IMR-90 (cell line): ENCODE measurements around the gene CCDC92. TPM values are rescaled to one million over a fixed set of nuclear protein-coding genes. Genes with fewer than 3 reads are reported as not detected.

Experiments
- ATAC-seq: fragments of 200-7000 bp; cut with Tn5 transposase; 2 replicates; pipeline ENCODE4 v1.9.1; 2020; ENCODE audit warnings: low read depth, mild to moderate bottlenecking, moderate library complexity
- BruUV-seq: library from RNA; stranded (reverse); fragments of 400-500 nt; replicated peaks from 2 replicates; lab custom pipeline; 2021; lab: Mats Ljungman, UMichigan
- CTCF ChIA-PET: fragments of 300-600 bp; formaldehyde crosslinking; extraction: SDS; loops from one replicate; lab custom pipeline; 2021; ENCODE audit warnings: antibody characterized with exemption; lab: Yijun Ruan, JAX
- POLR2A ChIA-PET: fragments of 300-600 bp; sonication (Branson Sonifier 250); formaldehyde crosslinking; loops from one replicate; lab custom pipeline; 2022; ENCODE audit warnings: antibody characterized with exemption; ENCODE audit not compliant: unreplicated experiment; lab: Charles Lee
- DNase-seq: peaks from one replicate; pipeline ENCODE4 v3.0.0; 2013
- H2AFZ ChIP-seq: replicated peaks from 2 replicates; pipeline ENCODE3; 2013; ENCODE audit warnings: low read length, mild to moderate bottlenecking; ENCODE audit not compliant: poor library complexity
- H2AK5ac ChIP-seq: 2 replicates; pipeline ENCODE4 v1.6.1; 2013; ENCODE audit warnings: low read depth, low read length, inconsistent platforms
- H2AK9ac ChIP-seq: replicated peaks from 2 replicates; pipeline ENCODE3; 2013; ENCODE audit warnings: mild to moderate bottlenecking, low read depth, low read length, moderate library complexity; ENCODE audit not compliant: poor library complexity
- H2BK120ac ChIP-seq: 2 replicates; pipeline ENCODE4 v1.6.1; 2013; ENCODE audit warnings: low read depth, low read length, inconsistent platforms
- H2BK15ac ChIP-seq: 3 replicates; pipeline ENCODE4 v1.6.1; 2013; ENCODE audit warnings: low read depth, low read length, inconsistent platforms
- H2BK20ac ChIP-seq: 2 replicates; pipeline ENCODE4 v1.6.1; 2013; ENCODE audit warnings: low read depth, mild to moderate bottlenecking, inconsistent platforms, low read length, moderate library complexity
- H2BK5ac ChIP-seq: 2 replicates; pipeline ENCODE4 v1.6.1; 2013; ENCODE audit warnings: mild to moderate bottlenecking, low read depth, low read length, inconsistent platforms; ENCODE audit not compliant: poor library complexity, severe bottlenecking
- H3K14ac ChIP-seq: replicated peaks from 2 replicates; pipeline ENCODE4 v1.6.1; 2013; ENCODE audit warnings: low read depth, low read length, inconsistent platforms
- H3K18ac ChIP-seq: 2 replicates; pipeline ENCODE4 v1.6.1; 2013; ENCODE audit warnings: low read depth, low read length, control low read depth
- H3K23ac ChIP-seq: 2 replicates; pipeline ENCODE4 v1.6.1; 2013; ENCODE audit warnings: low read depth, low read length, inconsistent platforms
- H3K27ac ChIP-seq: 2 replicates; pipeline ENCODE4 v1.5.1; 2013; ENCODE audit warnings: mild to moderate bottlenecking, control low read depth, low read length; ENCODE audit not compliant: insufficient read depth
- H3K27me3 ChIP-seq: 2 replicates; pipeline ENCODE4 v1.6.1; 2013; ENCODE audit warnings: low read length; ENCODE audit not compliant: control insufficient read depth, insufficient read depth
- H3K36me3 ChIP-seq: 2 replicates; pipeline ENCODE4 v1.6.1; 2013; ENCODE audit warnings: low read length, mixed read lengths; ENCODE audit not compliant: control insufficient read depth, insufficient read depth
- H3K4ac ChIP-seq: 2 replicates; pipeline ENCODE4 v1.6.1; 2013; ENCODE audit warnings: low read depth, low read length, inconsistent platforms
- H3K4me1 ChIP-seq: 2 replicates; pipeline ENCODE4 v1.6.1; 2013; ENCODE audit warnings: low read length, mixed read lengths; ENCODE audit not compliant: control insufficient read depth, insufficient read depth
- H3K4me2 ChIP-seq: 2 replicates; pipeline ENCODE4 v1.6.1; 2013; ENCODE audit warnings: low read depth, mild to moderate bottlenecking, control low read depth, low read length, moderate library complexity
- H3K4me3 ChIP-seq: 2 replicates; pipeline ENCODE4 v1.5.1; 2013; ENCODE audit warnings: low read depth, mild to moderate bottlenecking, control low read depth, low read length, moderate library complexity; ENCODE audit not compliant: insufficient read depth
- H3K56ac ChIP-seq: 2 replicates; pipeline ENCODE4 v1.6.1; 2013; ENCODE audit warnings: low read length, inconsistent platforms; ENCODE audit not compliant: insufficient read depth; ENCODE audit errors: extremely low read depth
- H3K79me1 ChIP-seq, 2 experiments: 2 replicates each; pipeline ENCODE4 v1.6.1; 2013; ENCODE audit warnings: low read length in 2 of 2, inconsistent platforms in 1 of 2, low read depth in 1 of 2
- H3K9ac ChIP-seq: 2 replicates; pipeline ENCODE4 v1.6.1; 2013; ENCODE audit warnings: low read depth, low read length, control low read depth
- H3K9me1 ChIP-seq: 2 replicates; pipeline ENCODE4 v1.6.1; 2013; ENCODE audit warnings: low read length, inconsistent platforms; ENCODE audit not compliant: insufficient read depth
- H3K9me3 ChIP-seq: 2 replicates; pipeline ENCODE4 v1.6.1; 2013; ENCODE audit warnings: low read length; ENCODE audit not compliant: control insufficient read depth, insufficient read depth
- H4K20me1 ChIP-seq: 2 replicates; pipeline ENCODE4 v1.6.1; 2013; ENCODE audit warnings: low read length, inconsistent platforms; ENCODE audit not compliant: insufficient read depth
- H4K5ac ChIP-seq: 2 replicates; pipeline ENCODE4 v1.6.1; 2013; ENCODE audit warnings: mild to moderate bottlenecking, low read depth, low read length, control low read depth
- H4K8ac ChIP-seq, 2 experiments: 2 replicates each; pipeline ENCODE4 v1.6.1; 2013; ENCODE audit warnings: low read depth in 2 of 2, low read length in 2 of 2, control low read depth in 1 of 2, inconsistent platforms in 1 of 2
- H4K91ac ChIP-seq: 2 replicates; pipeline ENCODE4 v1.6.1; 2013; ENCODE audit warnings: low read depth, low read length, inconsistent platforms; ENCODE audit not compliant: insufficient read depth
- BHLHE40 ChIP-seq: fragments of 150-350 bp; IDR thresholded peaks from 2 replicates; pipeline ENCODE4 v1.6.1; 2016; ENCODE audit warnings: mild to moderate bottlenecking, low read depth, low read length
- CHD1 ChIP-seq: IDR thresholded peaks from 2 replicates; pipeline ENCODE4 v1.6.1; 2012; ENCODE audit warnings: low read depth, low read length, improper control_type of control experiment
- MAFK ChIP-seq: IDR thresholded peaks from 2 replicates; pipeline ENCODE4 v1.6.1; 2012; ENCODE audit warnings: low read depth, low read length, improper control_type of control experiment
- RAD21 ChIP-seq: IDR thresholded peaks from 2 replicates; pipeline ENCODE4 v1.6.1; 2012; ENCODE audit warnings: low read length, improper control_type of control experiment
- WGBS, 2 experiments: methylation state at CpG; one replicate each; pipeline versions ENCODE4 v1.1.5 to v1.1.7; 2013; ENCODE audit warnings: missing lambda C conversion rate in 2 of 2; ENCODE audit not compliant: insufficient read length in 1 of 2; ENCODE audit errors: extremely low coverage in 2 of 2; 5-methylcytosine and 5-hydroxymethylcytosine counted together
- dilution Hi-C: fragments of 300-500 bp; cut with HindIII; formaldehyde crosslinking; loops from one replicate; pipeline ENCODE4 v1.14.3; 2018; ENCODE audit warnings: low sequenced_read_pairs; ENCODE audit not compliant: unreplicated experiment
- in situ Hi-C: fragments of 300-500 bp; cut with MboI; formaldehyde crosslinking; loops from 3 replicates; pipeline ENCODE4 v1.14.3; 2019; ENCODE audit warnings: low sequenced_read_pairs, inconsistent platforms, mixed read lengths
- intact Hi-C: fragments of 100-400 bp; cut with micrococcal nuclease; formaldehyde crosslinking; loops from 2 replicates; pipeline ENCODE4 v1.10.0; 2022
- polyA plus RNA-seq, 3 experiments: library from polyadenylated mRNA; depleted of rRNA; stranded (reverse); fragments of >200 nt; gene quantifications; 2 replicates each; pipeline ENCODE4 v1.2.3, GENCODE V29; 2012; ENCODE audit warnings: low replicate concordance in 1 of 3
- total RNA-seq: library from RNA; depleted of rRNA; stranded (reverse); fragments of >200 nt; gene quantifications from 2 replicates; pipeline ENCODE4 v1.2.3, GENCODE V29; 2012

Gene CCDC92
- total and polyA plus RNA-seq, 2 of the 4 experiments (the other 2 are of a cell fraction): 5.7 to 55.5 TPM

DNA sequence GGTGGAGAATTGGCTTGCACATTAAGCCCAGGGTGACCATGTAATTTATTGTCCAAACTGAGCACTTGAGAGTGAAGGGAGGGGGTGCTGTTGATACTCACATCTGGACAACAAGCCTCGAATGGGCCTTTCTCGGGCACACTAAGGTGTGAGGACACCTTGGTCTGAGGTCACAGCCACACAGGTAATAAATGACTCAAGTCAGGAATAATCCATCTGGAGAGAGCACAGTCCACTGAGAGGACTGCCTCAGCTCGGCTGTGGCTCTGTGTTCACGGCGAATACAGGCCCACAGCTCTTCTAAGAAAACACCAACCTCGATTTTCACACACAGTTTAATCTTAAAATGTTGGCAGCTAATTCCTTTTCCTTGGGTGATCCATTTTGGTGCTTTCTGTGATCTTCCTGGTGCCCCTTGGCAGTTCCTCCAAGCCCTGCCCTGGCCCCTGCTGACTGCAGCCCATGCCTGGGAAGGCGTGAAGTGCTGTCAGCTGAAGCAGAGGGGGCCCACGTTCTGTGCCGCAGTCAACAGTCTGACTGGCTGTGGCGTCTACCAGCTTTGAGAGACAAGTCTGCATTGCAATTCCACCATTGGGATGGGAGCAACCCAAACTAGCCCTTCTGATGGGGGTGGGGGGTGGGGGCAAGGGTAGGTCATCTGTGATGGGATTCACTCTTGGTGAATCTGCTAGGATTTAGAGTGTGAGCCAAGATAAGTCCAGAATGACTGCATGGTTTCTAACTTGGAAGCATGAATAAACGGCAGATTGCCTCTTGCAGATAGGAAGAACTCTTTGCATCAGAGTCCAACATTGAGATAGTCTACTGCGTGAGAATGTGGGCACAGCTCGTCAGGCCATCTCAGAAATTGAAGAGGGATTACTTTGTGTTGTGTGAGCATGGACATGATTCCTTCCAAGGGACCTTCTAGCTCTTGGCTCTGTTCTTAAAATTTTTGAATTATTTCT lies 43.1 kb upstream of the CCDC92 start (continued):
- TF ChIP-seq RAD21: no peak
- TF ChIP-seq MAFK: no peak

DNA sequence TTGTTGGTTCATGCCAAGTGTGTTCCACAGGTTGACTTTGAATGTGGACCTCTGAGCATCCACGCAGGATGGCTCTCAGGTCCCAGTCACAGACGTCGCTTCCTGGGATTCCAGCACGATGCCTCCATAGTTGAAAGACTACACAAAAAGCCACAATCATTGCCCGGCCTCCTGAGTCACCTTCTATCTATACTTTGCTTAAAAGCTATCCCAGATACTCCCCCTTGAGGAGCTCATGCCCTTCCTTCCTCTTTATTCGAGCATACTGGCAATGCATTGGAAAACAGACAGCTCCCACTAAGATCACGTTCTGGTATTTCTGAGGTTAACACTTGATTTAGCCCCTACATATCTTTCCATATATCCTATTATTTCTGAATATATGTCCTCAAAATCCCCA lies 40.4 kb upstream of the CCDC92 start:
- H3K56ac ChIP-seq: no peak overlapping the region
- ATAC-seq: no peak

More for the DNA sequence above, 40.4 kb upstream of the CCDC92 start:
- Histone ChIP-seq H3K4me3 (no peak overlapping the region), H3K4ac (no peak overlapping the region), H4K5ac (no peak overlapping the region), H2BK120ac (no peak overlapping the region), H3K9me1 (0 out of 2 replicates have a peak, but pooled peaks cover 3% of the 10 kb centered on the region), H3K23ac (no peak overlapping the region), H4K91ac (no peak overlapping the region), H3K4me1 (peaks cover 2% of the 10 kb centered on the region; the same call in 1 of the 2 replicates), H3K9ac (no peak overlapping the region), H4K20me1 (0 out of 2 replicates have a peak, but pooled peaks cover 2% of the 10 kb centered on the region), H3K18ac (no peak overlapping the region), H2AK9ac (no peak overlapping the region), H2BK20ac (no peak overlapping the region), H2BK15ac (no peak overlapping the region), H3K79me1 (peaks cover 0 to 8% of the 10 kb centered on the region in 2 experiments; a peak in 3 of 4 replicates), H3K27me3 (no peaks in the 10 kb centered on the region), H3K14ac (no peak overlapping the region), H3K4me2 (no peak overlapping the region), H2AFZ (no peak overlapping the region), H2AK5ac (no peak overlapping the region), H4K8ac (no peak overlapping the region), H2BK5ac (no peak overlapping the region), H3K9me3 (no peaks in the 10 kb centered on the region), H3K36me3 (peaks cover 13% of the 10 kb centered on the region), H3K27ac (no peak overlapping the region)
- TF ChIP-seq CHD1 (no peak), BHLHE40 (no peak)
- intact Hi-C loops (no loop called here), dilution Hi-C loops (no loop called here), in situ Hi-C loops (no loop called here)
- POLR2A ChIA-PET: no interaction called here
- CTCF ChIA-PET: interaction anchor here (0.6 kb wide), 1 partner anchor 286 kb away, joined by 7 read pairs; no protein-coding TSS in a partner anchor
- no TSS peak for BruUV-seq
- no peak for DNase-seq
- 91% methylated on average over 4 of the region's 7 CpGs; no CpG with 5 or more reads in 1 of the 2 experiments for WGBS, 2 experiments
